Sigmoid colon (tissue), 4 donors: ENCODE results near the gene KIF26A.

Experiments used
- POLR2A ChIP-seq, 2 donors: fragments of 450-650 bp; IDR thresholded peaks; one replicate each; pipeline ENCODE4 v1.6.1; 2016; ENCODE audit warnings: antibody characterized with exemption in 2 of 2, mild to moderate bottlenecking in 2 of 2, moderate library complexity in 2 of 2
- POLR2AphosphoS5 ChIP-seq, 4 donors: sonication (generic); formaldehyde crosslinking; IDR thresholded peaks; one replicate each; pipeline ENCODE4 v1.6.1; 2017; ENCODE audit warnings: antibody characterized with exemption in 4 of 4
- TF ChIP-seq, protein P1 (sequence below), 4 experiments: fragments of 450-650 bp in 3 of 4; fragments of 200-600 bp in 1 of 4; IDR thresholded peaks; one replicate each; pipeline ENCODE4 v1.5.1; 2016 to 2019; ENCODE audit warnings: antibody characterized with exemption in 4 of 4, mild to moderate bottlenecking in 3 of 4, moderate library complexity in 2 of 4

- TF ChIP-seq, protein P1, sequence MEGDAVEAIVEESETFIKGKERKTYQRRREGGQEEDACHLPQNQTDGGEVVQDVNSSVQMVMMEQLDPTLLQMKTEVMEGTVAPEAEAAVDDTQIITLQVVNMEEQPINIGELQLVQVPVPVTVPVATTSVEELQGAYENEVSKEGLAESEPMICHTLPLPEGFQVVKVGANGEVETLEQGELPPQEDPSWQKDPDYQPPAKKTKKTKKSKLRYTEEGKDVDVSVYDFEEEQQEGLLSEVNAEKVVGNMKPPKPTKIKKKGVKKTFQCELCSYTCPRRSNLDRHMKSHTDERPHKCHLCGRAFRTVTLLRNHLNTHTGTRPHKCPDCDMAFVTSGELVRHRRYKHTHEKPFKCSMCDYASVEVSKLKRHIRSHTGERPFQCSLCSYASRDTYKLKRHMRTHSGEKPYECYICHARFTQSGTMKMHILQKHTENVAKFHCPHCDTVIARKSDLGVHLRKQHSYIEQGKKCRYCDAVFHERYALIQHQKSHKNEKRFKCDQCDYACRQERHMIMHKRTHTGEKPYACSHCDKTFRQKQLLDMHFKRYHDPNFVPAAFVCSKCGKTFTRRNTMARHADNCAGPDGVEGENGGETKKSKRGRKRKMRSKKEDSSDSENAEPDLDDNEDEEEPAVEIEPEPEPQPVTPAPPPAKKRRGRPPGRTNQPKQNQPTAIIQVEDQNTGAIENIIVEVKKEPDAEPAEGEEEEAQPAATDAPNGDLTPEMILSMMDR (IDR thresholded peaks at IDR 0.05) = no peak
- TF ChIP-seq POLR2AphosphoS5 (IDR thresholded peaks at IDR 0.05) = no peak
- no peak for TF ChIP-seq POLR2A (IDR thresholded peaks at IDR 0.05)
Measured at GRCh38 chr14:104134061-104134965, 4.1 kb upstream of the KIF26A start.
